CD14-positive monocyte (primary cell): ENCODE data around the gene MRPL34. TPM values are rescaled to one million over a fixed set of nuclear protein-coding genes. Genes with fewer than 3 reads are reported as not detected.

Source experiments
- DNase-seq, 3 donors: peaks; one replicate each; pipeline ENCODE4 v3.0.0-alpha.2; 2011 to 2022
- H2AFZ ChIP-seq: 2 replicates; pipeline ENCODE4 v1.6.0; 2012; ENCODE audit warnings: mild to moderate bottlenecking, low read depth, low read length, inconsistent platforms; ENCODE audit not compliant: insufficient read depth, poor library complexity, severe bottlenecking
- H3K27ac ChIP-seq, 2 donors: 1 replicate in 1 of 2; 2 replicates in 1 of 2; pipeline ENCODE4 v1.5.1; 2012 to 2013; ENCODE audit warnings: low read length in 2 of 2, control low read depth in 1 of 2, inconsistent platforms in 1 of 2, low read depth in 1 of 2, mild to moderate bottlenecking in 1 of 2
- H3K27me3 ChIP-seq, 2 donors: one replicate each; pipeline versions ENCODE4 v1.6.0 to v1.6.1; 2011 to 2013; ENCODE audit warnings: low read length in 2 of 2; ENCODE audit not compliant: control insufficient read depth in 2 of 2, insufficient read depth in 2 of 2
- H3K36me3 ChIP-seq, 2 donors: replicated peaks in 1 of 2; 1 replicate in 1 of 2; 2 replicates in 1 of 2; pipeline versions ENCODE4 v1.5.1 to v1.6.1; 2012 to 2013; ENCODE audit warnings: low read length in 2 of 2, control low read depth in 1 of 2, inconsistent platforms in 1 of 2, mild to moderate bottlenecking in 1 of 2; ENCODE audit not compliant: insufficient read depth in 2 of 2, control insufficient read depth in 1 of 2
- H3K4me1 ChIP-seq, 2 donors: 1 replicate in 1 of 2; 2 replicates in 1 of 2; pipeline versions ENCODE4 v1.5.1 to v1.6.1; 2012 to 2013; ENCODE audit warnings: low read length in 2 of 2, control low read depth in 1 of 2, inconsistent platforms in 1 of 2, mild to moderate bottlenecking in 1 of 2, moderate library complexity in 1 of 2; ENCODE audit not compliant: insufficient read depth in 2 of 2, control insufficient read depth in 1 of 2
- H3K4me2 ChIP-seq: replicated peaks from 2 replicates; pipeline ENCODE3; 2012; ENCODE audit warnings: low read length, moderate library complexity, mild to moderate bottlenecking; ENCODE audit not compliant: poor library complexity, severe bottlenecking; ENCODE audit errors: extremely low read depth
- H3K4me3 ChIP-seq, 3 experiments: fragments of 200-600 bp in 1 of 3; sonication (generic) in 1 of 3; replicated peaks in 1 of 3; 1 replicate in 2 of 3; 2 replicates in 1 of 3; pipeline ENCODE4 v1.5.1; 2011 to 2013; ENCODE audit warnings: low read length in 3 of 3, mild to moderate bottlenecking in 3 of 3, control low read depth in 2 of 3, low read depth in 2 of 3, inconsistent platforms in 1 of 3, moderate library complexity in 1 of 3
- H3K79me2 ChIP-seq: 2 replicates; pipeline ENCODE4 v1.6.0; 2012; ENCODE audit warnings: mild to moderate bottlenecking, control low read depth, inconsistent platforms, low read length, moderate library complexity; ENCODE audit not compliant: insufficient read depth
- H3K9ac ChIP-seq: 2 replicates; pipeline ENCODE4 v1.6.0; 2017; ENCODE audit warnings: low read length, mild to moderate bottlenecking; ENCODE audit not compliant: insufficient read depth, poor library complexity, severe bottlenecking
- H3K9me3 ChIP-seq, 2 donors: replicated peaks in 1 of 2; 1 replicate in 1 of 2; 2 replicates in 1 of 2; pipeline versions ENCODE4 v1.5.1 to v1.6.1; 2012 to 2013; ENCODE audit warnings: low read length in 2 of 2, control low read depth in 1 of 2; ENCODE audit not compliant: control insufficient read depth in 1 of 2, insufficient read depth in 1 of 2
- H4K20me1 ChIP-seq: 2 replicates; pipeline ENCODE4 v1.6.0; 2012; ENCODE audit warnings: mild to moderate bottlenecking, low read length, control low read depth, moderate library complexity; ENCODE audit not compliant: insufficient read depth
- H3K27ac Mint-ChIP-seq, 7 donors: one replicate each; pipeline ENCODE4 v1.8.0; 2020; ENCODE audit warnings: mild to moderate bottlenecking in 7 of 7, mixed read lengths in 7 of 7, moderate library complexity in 6 of 7, inconsistent platforms in 2 of 7
- H3K27me3 Mint-ChIP-seq, 3 donors: one replicate each; pipeline ENCODE4 v1.8.0; 2021 to 2022; ENCODE audit warnings: low read depth in 3 of 3, mild to moderate bottlenecking in 3 of 3, mixed read lengths in 3 of 3, moderate library complexity in 3 of 3, inconsistent platforms in 1 of 3
- H3K36me3 Mint-ChIP-seq, 2 donors: one replicate each; pipeline ENCODE4 v1.8.0; 2020; ENCODE audit warnings: mixed read lengths in 2 of 2, inconsistent platforms in 1 of 2, mild to moderate bottlenecking in 1 of 2
- H3K4me1 Mint-ChIP-seq: one replicate; pipeline ENCODE4 v1.8.0; 2020; ENCODE audit warnings: mild to moderate bottlenecking, mixed read lengths
- H3K4me3 Mint-ChIP-seq, 2 donors: one replicate each; pipeline ENCODE4 v1.8.0; 2020; ENCODE audit warnings: mild to moderate bottlenecking in 2 of 2, mixed read lengths in 2 of 2, moderate library complexity in 1 of 2
- H3K9me3 Mint-ChIP-seq, 7 donors: one replicate each; pipeline ENCODE4 v1.8.0; 2020 to 2022; ENCODE audit warnings: mixed read lengths in 7 of 7, mild to moderate bottlenecking in 6 of 7, moderate library complexity in 6 of 7, inconsistent platforms in 2 of 7
- CTCF ChIP-seq: fragments of 200-600 bp; IDR thresholded peaks from one replicate; pipeline ENCODE4 v1.8.0; 2022; ENCODE audit warnings: antibody characterized with exemption, mild to moderate bottlenecking
- WGBS: methylation state at CpG from one replicate; pipeline ENCODE4 v1.1.5; 2013; ENCODE audit warnings: missing lambda C conversion rate; ENCODE audit not compliant: insufficient coverage; 5-methylcytosine and 5-hydroxymethylcytosine counted together
- intact Hi-C, 2 donors: fragments of 100-400 bp; cut with micrococcal nuclease; formaldehyde crosslinking; loops; one replicate each; pipeline versions ENCODE4 v1.15.0 to v1.15.1; 2023
- polyA plus RNA-seq, 3 donors: library from polyadenylated mRNA; depleted of rRNA in 1 of 3; unstranded in 2 of 3; stranded (reverse) in 1 of 3; fragments of 300-500 nt in 2 of 3; fragments of >200 nt in 1 of 3; fragmentation: Illumina TruSeq in 2 of 3; gene quantifications; 1 replicate in 2 of 3; 2 replicates in 1 of 3; pipeline ENCODE4 v1.2.3, GENCODE V29; 2012 to 2021

Gene MRPL34
- polyA plus RNA-seq, 3 donors = 13.2 to 208 (median 155) TPM

DNA sequence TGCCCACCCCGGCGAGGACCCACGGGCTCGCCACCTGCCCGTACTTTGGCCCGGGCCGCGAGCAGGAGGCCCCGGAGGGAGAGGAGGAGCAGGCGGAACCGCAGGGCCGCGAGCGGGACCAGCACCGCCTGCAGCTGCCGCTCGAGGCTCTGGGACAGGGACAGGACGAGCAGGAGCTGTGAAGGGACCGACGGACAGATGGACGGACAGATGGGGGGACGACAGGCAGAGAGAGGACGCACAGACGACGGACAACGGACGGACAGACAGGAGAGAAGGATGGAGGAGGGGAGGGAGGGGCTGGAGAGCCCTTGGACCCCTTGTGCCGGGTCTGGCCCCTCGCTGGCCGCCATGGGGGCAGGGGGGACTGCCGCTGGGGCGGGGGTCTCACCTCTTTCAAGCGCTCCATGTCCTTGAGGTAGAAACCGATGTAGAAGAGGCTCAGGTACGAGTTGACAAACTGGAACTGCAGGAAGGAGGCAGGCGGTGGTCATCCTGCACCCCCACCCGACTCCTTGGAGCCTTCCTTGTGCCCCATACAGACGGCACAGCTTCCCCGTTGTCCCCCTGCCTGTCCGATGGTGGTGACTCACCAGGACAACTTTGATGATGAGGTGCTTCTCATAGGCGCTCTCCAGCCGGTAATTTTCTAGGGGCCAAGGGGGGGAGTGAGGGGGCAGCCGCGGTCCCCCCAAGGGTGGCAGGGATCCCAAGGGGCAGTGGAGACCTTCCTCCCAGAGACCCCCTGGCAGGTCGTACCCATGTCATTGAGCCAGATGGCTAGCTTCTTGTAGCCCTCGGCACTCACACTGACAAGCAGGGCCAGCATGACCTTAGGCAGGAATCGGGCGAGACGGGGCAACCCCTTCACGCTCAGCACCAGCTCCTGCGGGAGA is 23.9 kb downstream of the MRPL34 start:
- Mint-ChIP-seq H3K9me3 (peaks cover 0 to 14% (median 10%) of the 10 kb centered on the region in 7 donors), H3K36me3 (peaks cover 24 to 48% of the 10 kb centered on the region in 2 donors), H3K27ac (no peak overlapping the region), H3K4me3 (peak overlapping the region in 1 of 2 donors; percentile 78), H3K4me1 (peaks cover 23% of the 10 kb centered on the region), H3K27me3 (peaks cover 23 to 44% (median 24%) of the 10 kb centered on the region in 3 donors)
- DNase-seq = no peak
- Histone ChIP-seq H4K20me1 (peaks cover 28% of the 10 kb centered on the region), H3K4me1 (peaks cover 23 to 40% of the 10 kb centered on the region in 2 donors), H3K36me3 (peaks cover 8 to 13% of the 10 kb centered on the region in 2 donors), H3K27me3 (peaks cover 11 to 28% of the 10 kb centered on the region in 2 donors), H3K9ac (peak overlapping the region; percentile 40), H3K9me3 (peaks cover 0 to 12% of the 10 kb centered on the region in 2 donors), H2AFZ (no peak overlapping the region), H3K4me2 (peak overlapping the region; percentile 78), H3K4me3 (peak overlapping the region in 1 of 3 experiments; percentile 40), H3K79me2 (peaks cover 4% of the 10 kb centered on the region), H3K27ac (no peak overlapping the region)
- intact Hi-C loops = no loop called here
- no peak for TF ChIP-seq CTCF
- 64% methylated on average over 44 of the region's 51 CpGs for WGBS

DNA sequence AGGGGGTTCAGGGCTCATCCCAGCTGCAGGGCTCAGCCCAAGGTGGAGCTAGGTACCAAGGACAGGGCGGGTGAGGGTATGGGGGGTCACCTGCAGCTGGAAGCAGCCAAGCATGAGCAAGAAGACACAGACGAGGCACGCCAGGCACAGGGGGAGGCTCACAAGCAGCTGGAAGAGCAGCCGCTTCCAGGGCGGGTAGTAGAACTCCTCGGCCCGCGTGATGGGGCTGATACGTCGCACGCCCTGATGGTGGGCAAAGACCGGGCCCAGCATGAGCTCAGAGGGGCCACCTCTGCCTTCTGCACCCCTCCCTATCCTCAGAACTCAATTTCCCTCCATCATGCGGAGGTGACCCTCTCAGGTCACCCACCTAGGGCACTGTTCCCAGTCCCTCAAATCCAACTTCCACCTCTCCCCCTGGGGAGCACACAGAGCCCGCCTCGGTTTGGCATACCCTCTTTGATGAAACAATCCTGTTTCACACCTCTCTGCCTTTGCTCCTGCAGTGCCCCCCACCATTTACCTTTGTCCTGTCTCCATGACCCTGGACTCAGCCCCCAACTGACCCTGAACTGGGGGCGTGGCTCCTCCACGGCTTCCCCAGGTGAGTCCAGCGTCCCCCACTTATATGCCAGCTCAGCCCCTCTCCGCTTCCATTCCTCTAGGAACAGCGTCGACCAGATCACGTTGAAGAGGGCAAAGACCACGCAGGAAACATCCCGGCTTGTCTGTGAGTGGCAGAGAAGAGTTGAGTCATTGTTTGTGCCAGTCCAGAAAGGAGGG is 24.8 kb downstream of the MRPL34 start:
- no peak for DNase-seq
- Mint-ChIP-seq H3K9me3 (peaks cover 0 to 14% (median 10%) of the 10 kb centered on the region in 7 donors), H3K4me3 (peak overlapping the region in 1 of 2 donors; percentile 78), H3K27me3 (peaks cover 23 to 41% (median 24%) of the 10 kb centered on the region in 3 donors), H3K27ac (peak overlapping the region in 1 of 7 donors; percentile 53), H3K36me3 (peaks cover 22 to 42% of the 10 kb centered on the region in 2 donors), H3K4me1 (peaks cover 31% of the 10 kb centered on the region)
- no peak overlapping the region for H3K27ac ChIP-seq
- H3K36me3 ChIP-seq = peaks cover 3 to 9% of the 10 kb centered on the region in 2 donors
- peaks cover 0 to 12% of the 10 kb centered on the region in 2 donors for H3K9me3 ChIP-seq
- H3K9ac ChIP-seq = no peak overlapping the region
- H3K4me2 ChIP-seq = no peak overlapping the region
- peaks cover 27% of the 10 kb centered on the region for H4K20me1 ChIP-seq
- peaks cover 30 to 47% of the 10 kb centered on the region in 2 donors for H3K4me1 ChIP-seq
- peaks cover 7% of the 10 kb centered on the region for H3K79me2 ChIP-seq
- WGBS = 94% methylated on average over 19 of the region's 24 CpGs
- no peak overlapping the region for H3K4me3 ChIP-seq
- no peak for TF ChIP-seq CTCF
- H3K27me3 ChIP-seq = peaks cover 11 to 28% of the 10 kb centered on the region in 2 donors
- intact Hi-C loops = no loop called here
- no peak overlapping the region for H2AFZ ChIP-seq
